Activated naive CD4-positive, alpha-beta T cell treated with anti-CD3 and anti-CD28 coated beads, Interleukin-2, amount 50 U/mL, for 24 hours (primary cell): ENCODE data around the gene CAMSAP1.

Experiments used
- H3K27ac Mint-ChIP-seq: one replicate; pipeline ENCODE4 v1.8.0; 2021; ENCODE audit warnings: mild to moderate bottlenecking, mixed read lengths
- H3K27me3 Mint-ChIP-seq: one replicate; pipeline ENCODE4 v1.8.0; 2021; ENCODE audit warnings: mixed read lengths
- H3K36me3 Mint-ChIP-seq: one replicate; pipeline ENCODE4 v1.8.0; 2021; ENCODE audit warnings: mixed read lengths
- H3K4me1 Mint-ChIP-seq: one replicate; pipeline ENCODE4 v1.8.0; 2021; ENCODE audit warnings: mixed read lengths
- H3K4me3 Mint-ChIP-seq: one replicate; pipeline ENCODE4 v1.8.0; 2021; ENCODE audit warnings: mild to moderate bottlenecking, mixed read lengths
- H3K9me3 Mint-ChIP-seq: one replicate; pipeline ENCODE4 v1.8.0; 2021; ENCODE audit warnings: mixed read lengths

CAMSAP1 gene

GRCh38 chr9:135774239-135774747 lies 133.1 kb downstream of the CAMSAP1 start:
- no peaks in the 10 kb centered on the region for H3K4me1 Mint-ChIP-seq
- H3K27me3 Mint-ChIP-seq, result no peaks in the 10 kb centered on the region
- no peaks in the 10 kb centered on the region for H3K36me3 Mint-ChIP-seq
- no peak overlapping the region for H3K27ac Mint-ChIP-seq
- H3K9me3 Mint-ChIP-seq, result no peaks in the 10 kb centered on the region
- H3K4me3 Mint-ChIP-seq, result no peak overlapping the region

GRCh38 chr9:135773530-135774238 lies 133.7 kb downstream of the CAMSAP1 start:
- Mint-ChIP-seq H3K9me3 (no peaks in the 10 kb centered on the region), H3K36me3 (no peaks in the 10 kb centered on the region), H3K27me3 (peaks cover 2% of the 10 kb centered on the region), H3K4me3 (no peak overlapping the region), H3K27ac (no peak overlapping the region), H3K4me1 (no peaks in the 10 kb centered on the region)

- H3K4me1 Mint-ChIP-seq, result no peaks in the 10 kb centered on the region
- H3K27me3 Mint-ChIP-seq, result peaks cover 2% of the 10 kb centered on the region
- no peak overlapping the region for H3K4me3 Mint-ChIP-seq
- no peaks in the 10 kb centered on the region for H3K36me3 Mint-ChIP-seq
- no peaks in the 10 kb centered on the region for H3K9me3 Mint-ChIP-seq
- H3K27ac Mint-ChIP-seq, result no peak overlapping the region
Measured at GRCh38 chr9:135772702-135773493, 134.4 kb downstream of the CAMSAP1 start.

GRCh38 chr9:135772056-135772646 lies 135.2 kb downstream of the CAMSAP1 start:
- H3K4me1 Mint-ChIP-seq, result no peaks in the 10 kb centered on the region
- H3K9me3 Mint-ChIP-seq, result no peaks in the 10 kb centered on the region
- H3K27me3 Mint-ChIP-seq, result peaks cover 2% of the 10 kb centered on the region
- no peaks in the 10 kb centered on the region for H3K36me3 Mint-ChIP-seq
- no peak overlapping the region for H3K4me3 Mint-ChIP-seq
- no peak overlapping the region for H3K27ac Mint-ChIP-seq

- H3K4me1 Mint-ChIP-seq, result no peaks in the 10 kb centered on the region
- no peak overlapping the region for H3K4me3 Mint-ChIP-seq
- peaks cover 2% of the 10 kb centered on the region for H3K27me3 Mint-ChIP-seq
- H3K9me3 Mint-ChIP-seq, result no peaks in the 10 kb centered on the region
- no peaks in the 10 kb centered on the region for H3K36me3 Mint-ChIP-seq
- no peak overlapping the region for H3K27ac Mint-ChIP-seq
Measured at GRCh38 chr9:135771401-135772051, 135.8 kb downstream of the CAMSAP1 start.

- no peaks in the 10 kb centered on the region for H3K4me1 Mint-ChIP-seq
- no peak overlapping the region for H3K4me3 Mint-ChIP-seq
- no peaks in the 10 kb centered on the region for H3K36me3 Mint-ChIP-seq
- no peak overlapping the region for H3K27ac Mint-ChIP-seq
- H3K27me3 Mint-ChIP-seq, result peaks cover 2% of the 10 kb centered on the region
- no peaks in the 10 kb centered on the region for H3K9me3 Mint-ChIP-seq
Measured at GRCh38 chr9:135770771-135771170, 136.6 kb downstream of the CAMSAP1 start.

GRCh38 chr9:135770203-135770535 lies 137.2 kb downstream of the CAMSAP1 start:
- Mint-ChIP-seq H3K4me1 (no peaks in the 10 kb centered on the region), H3K9me3 (no peaks in the 10 kb centered on the region), H3K36me3 (no peaks in the 10 kb centered on the region), H3K27me3 (peaks cover 2% of the 10 kb centered on the region), H3K27ac (no peak overlapping the region), H3K4me3 (no peak overlapping the region)

GRCh38 chr9:135769489-135770202 lies 137.7 kb downstream of the CAMSAP1 start:
- Mint-ChIP-seq H3K27me3 (peaks cover 3% of the 10 kb centered on the region), H3K36me3 (no peaks in the 10 kb centered on the region), H3K27ac (no peak overlapping the region), H3K4me1 (no peaks in the 10 kb centered on the region), H3K9me3 (no peaks in the 10 kb centered on the region), H3K4me3 (no peak overlapping the region)

GRCh38 chr9:135768516-135769218 lies 138.7 kb downstream of the CAMSAP1 start:
- Mint-ChIP-seq H3K27me3 (peaks cover 3% of the 10 kb centered on the region), H3K9me3 (no peaks in the 10 kb centered on the region), H3K36me3 (no peaks in the 10 kb centered on the region), H3K4me3 (no peak overlapping the region), H3K27ac (peak overlapping the region; percentile 51), H3K4me1 (no peaks in the 10 kb centered on the region)

- Mint-ChIP-seq H3K27ac (no peak overlapping the region), H3K36me3 (no peaks in the 10 kb centered on the region), H3K4me1 (no peaks in the 10 kb centered on the region), H3K4me3 (no peak overlapping the region), H3K27me3 (peaks cover 3% of the 10 kb centered on the region), H3K9me3 (no peaks in the 10 kb centered on the region)
Measured at GRCh38 chr9:135766707-135767106, 140.6 kb downstream of the CAMSAP1 start.

- peaks cover 3% of the 10 kb centered on the region for H3K27me3 Mint-ChIP-seq
- no peak overlapping the region for H3K27ac Mint-ChIP-seq
- no peaks in the 10 kb centered on the region for H3K9me3 Mint-ChIP-seq
Measured at GRCh38 chr9:135766251-135766650, 141.1 kb downstream of the CAMSAP1 start.

GRCh38 chr9:135765416-135765815 lies 141.9 kb downstream of the CAMSAP1 start:
- no peak overlapping the region for H3K4me3 Mint-ChIP-seq
- peaks cover 3% of the 10 kb centered on the region for H3K27me3 Mint-ChIP-seq
- H3K36me3 Mint-ChIP-seq, result no peaks in the 10 kb centered on the region
- H3K9me3 Mint-ChIP-seq, result no peaks in the 10 kb centered on the region
- no peaks in the 10 kb centered on the region for H3K4me1 Mint-ChIP-seq
- no peak overlapping the region for H3K27ac Mint-ChIP-seq

More at GRCh38 chr9:135766251-135766650, 141.1 kb downstream of the CAMSAP1 start:
- Mint-ChIP-seq H3K4me3 (no peak overlapping the region), H3K36me3 (no peaks in the 10 kb centered on the region), H3K4me1 (no peaks in the 10 kb centered on the region)

- Mint-ChIP-seq H3K4me1 (no peaks in the 10 kb centered on the region), H3K27ac (no peak overlapping the region), H3K9me3 (no peaks in the 10 kb centered on the region), H3K4me3 (no peak overlapping the region), H3K36me3 (no peaks in the 10 kb centered on the region), H3K27me3 (peaks cover 3% of the 10 kb centered on the region)
Measured at GRCh38 chr9:135764731-135765130, 142.6 kb downstream of the CAMSAP1 start.

GRCh38 chr9:135763716-135764446 lies 143.5 kb downstream of the CAMSAP1 start:
- H3K4me1 Mint-ChIP-seq, result no peaks in the 10 kb centered on the region
- H3K36me3 Mint-ChIP-seq, result no peaks in the 10 kb centered on the region
- H3K27ac Mint-ChIP-seq, result no peak overlapping the region
- H3K27me3 Mint-ChIP-seq, result peaks cover 2% of the 10 kb centered on the region
- no peaks in the 10 kb centered on the region for H3K9me3 Mint-ChIP-seq
- H3K4me3 Mint-ChIP-seq, result no peak overlapping the region
